ENCODE measurements around the gene UBE3D.

GRCh38 chr6:82971877-82972460 lies 93.7 kb downstream of the UBE3D start:
- no peak for TF ChIP-seq ZBTB43 (CRISPR knock-in tag; IDR thresholded peaks at IDR 0.05)
- no peak for TF ChIP-seq FOXJ3 (CRISPR knock-in tag; IDR thresholded peaks at IDR 0.05; ENCODE audit: borderline replicate concordance)
- TF ChIP-seq ESRRA (CRISPR knock-in tag; IDR thresholded peaks at IDR 0.05; ENCODE audit: borderline replicate concordance), result no peak
- TF ChIP-seq NFYB (CRISPR knock-in tag; conservative IDR thresholded peaks at IDR 0.05; ENCODE audit: low read depth), result no peak
- no peak for TF ChIP-seq ZBTB21 (CRISPR knock-in tag; IDR thresholded peaks at IDR 0.05; ENCODE audit: borderline replicate concordance)
- TF ChIP-seq CTCF (IDR thresholded peaks at IDR 0.05), result no peak
- no peak for TF ChIP-seq TCF7 (CRISPR knock-in tag; IDR thresholded peaks at IDR 0.05; ENCODE audit: low read depth)
- TF ChIP-seq ZNF138 (CRISPR knock-in tag; conservative IDR thresholded peaks at IDR 0.05), result no peak
